ENCODE measurements around the gene CASK. TPM values are rescaled to one million over a fixed set of nuclear protein-coding genes. Genes with fewer than 3 reads are reported as not detected.

CASK gene
- total RNA-seq, 4 donors from 2014 or later = 46.9 to 123 (median 78.8) TPM

DNA sequence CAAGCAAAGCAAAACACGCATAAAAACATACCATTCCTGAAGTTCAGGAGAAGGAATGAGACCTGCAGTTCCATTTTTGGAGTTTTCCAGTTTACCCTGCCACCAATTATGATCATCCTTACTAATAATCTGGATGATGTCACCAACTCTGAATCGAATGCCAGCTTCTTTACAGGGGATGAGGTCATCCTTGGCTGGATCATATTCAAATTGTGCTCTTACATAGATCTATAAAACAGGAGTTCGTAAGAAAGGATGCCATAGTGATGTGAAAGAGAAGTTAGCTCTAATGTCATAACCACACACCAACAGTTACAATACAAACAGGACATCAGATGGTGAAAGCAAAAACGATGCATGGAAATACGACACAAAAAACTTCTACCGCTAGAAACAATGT lies 369.7 kb downstream of the CASK start:
- no peak for DNase-seq
- Histone ChIP-seq H3K9me3 (no peaks in the 10 kb centered on the region), H3K4me1 (no peaks in the 10 kb centered on the region), H3K27me3 (no peaks in the 10 kb centered on the region), H3K4me3 (no peak overlapping the region), H3K36me3 (no peaks in the 10 kb centered on the region), H3K27ac (no peak overlapping the region)
- no peak for TF ChIP-seq POLR2A (IDR thresholded peaks at IDR 0.05)
- TF ChIP-seq, protein P1, sequence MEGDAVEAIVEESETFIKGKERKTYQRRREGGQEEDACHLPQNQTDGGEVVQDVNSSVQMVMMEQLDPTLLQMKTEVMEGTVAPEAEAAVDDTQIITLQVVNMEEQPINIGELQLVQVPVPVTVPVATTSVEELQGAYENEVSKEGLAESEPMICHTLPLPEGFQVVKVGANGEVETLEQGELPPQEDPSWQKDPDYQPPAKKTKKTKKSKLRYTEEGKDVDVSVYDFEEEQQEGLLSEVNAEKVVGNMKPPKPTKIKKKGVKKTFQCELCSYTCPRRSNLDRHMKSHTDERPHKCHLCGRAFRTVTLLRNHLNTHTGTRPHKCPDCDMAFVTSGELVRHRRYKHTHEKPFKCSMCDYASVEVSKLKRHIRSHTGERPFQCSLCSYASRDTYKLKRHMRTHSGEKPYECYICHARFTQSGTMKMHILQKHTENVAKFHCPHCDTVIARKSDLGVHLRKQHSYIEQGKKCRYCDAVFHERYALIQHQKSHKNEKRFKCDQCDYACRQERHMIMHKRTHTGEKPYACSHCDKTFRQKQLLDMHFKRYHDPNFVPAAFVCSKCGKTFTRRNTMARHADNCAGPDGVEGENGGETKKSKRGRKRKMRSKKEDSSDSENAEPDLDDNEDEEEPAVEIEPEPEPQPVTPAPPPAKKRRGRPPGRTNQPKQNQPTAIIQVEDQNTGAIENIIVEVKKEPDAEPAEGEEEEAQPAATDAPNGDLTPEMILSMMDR (IDR thresholded peaks at IDR 0.05) = no peak

DNA sequence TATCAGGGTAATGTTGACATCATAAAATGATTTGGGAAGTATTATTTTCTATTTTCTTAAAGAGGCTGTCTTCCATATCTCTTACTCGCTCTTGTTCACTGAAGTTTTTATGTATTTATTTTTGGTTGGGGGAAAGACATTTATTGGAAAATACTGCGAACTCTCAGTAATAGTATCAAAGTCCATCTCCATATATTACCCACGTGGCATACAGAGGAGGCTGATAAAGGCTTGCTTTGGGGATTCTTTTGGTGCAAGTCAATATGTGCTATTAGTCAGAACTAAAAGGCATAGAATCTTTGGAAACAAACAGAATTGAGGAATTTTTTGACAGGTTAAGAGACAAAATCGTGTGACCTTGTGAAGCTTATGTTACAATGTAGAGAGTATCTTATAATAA lies 374.9 kb downstream of the CASK start:
- H3K27me3 ChIP-seq = no peaks in the 10 kb centered on the region
- H3K27ac ChIP-seq = no peak overlapping the region
- no peak for DNase-seq
- no peaks in the 10 kb centered on the region for H3K36me3 ChIP-seq
- no peak overlapping the region for H3K4me3 ChIP-seq
- no peaks in the 10 kb centered on the region for H3K9me3 ChIP-seq
- H3K4me1 ChIP-seq = no peaks in the 10 kb centered on the region
- no peak for TF ChIP-seq POLR2A (IDR thresholded peaks at IDR 0.05)
- TF ChIP-seq, protein P1 (IDR thresholded peaks at IDR 0.05) = no peak

DNA sequence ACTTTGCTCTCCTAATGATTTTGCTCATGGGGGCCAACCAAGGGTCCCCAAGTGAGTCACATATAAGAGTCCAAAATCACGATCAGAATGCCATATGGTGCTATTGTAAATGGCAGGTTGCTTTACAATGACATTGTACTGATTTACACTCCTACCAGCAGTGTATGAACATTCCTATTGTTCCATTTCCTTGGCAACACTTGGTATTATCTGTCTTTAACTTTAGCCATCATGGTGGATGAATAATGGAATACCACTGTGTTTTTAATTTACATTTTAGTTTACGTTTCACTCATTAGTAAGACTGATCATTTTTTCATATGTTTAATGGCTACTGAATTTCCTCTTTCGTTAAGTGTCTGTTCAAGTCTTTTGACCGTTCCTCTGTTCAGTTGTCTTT lies 379.7 kb downstream of the CASK start:
- TF ChIP-seq, protein P1 (IDR thresholded peaks at IDR 0.05) = no peak
- TF ChIP-seq POLR2A (IDR thresholded peaks at IDR 0.05) = no peak
- no peaks in the 10 kb centered on the region for H3K36me3 ChIP-seq
- DNase-seq = no peak
- H3K4me3 ChIP-seq = no peak overlapping the region
- no peaks in the 10 kb centered on the region for H3K9me3 ChIP-seq
- no peaks in the 10 kb centered on the region for H3K27me3 ChIP-seq
- H3K27ac ChIP-seq = no peak overlapping the region
- no peaks in the 10 kb centered on the region for H3K4me1 ChIP-seq

DNA sequence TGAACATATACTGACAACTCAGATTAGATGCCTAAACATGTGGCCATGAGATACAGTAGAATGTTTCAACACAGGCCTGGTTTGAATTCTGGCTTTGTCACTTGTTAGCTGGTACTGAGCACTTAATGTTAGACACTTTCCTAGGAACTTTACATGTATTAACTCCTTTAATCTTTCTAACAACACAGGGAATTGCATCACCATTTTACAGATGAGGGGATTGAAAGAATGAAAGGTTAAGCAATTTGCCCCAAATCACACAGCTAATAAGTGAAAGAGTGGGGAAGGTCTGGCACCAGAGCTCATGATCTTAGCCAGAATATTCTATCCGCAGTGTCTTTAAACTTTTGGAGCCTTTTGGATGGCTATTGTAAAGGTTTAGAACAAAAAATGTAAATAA lies 380.3 kb downstream of the CASK start:
- Histone ChIP-seq H3K9me3 (no peaks in the 10 kb centered on the region), H3K4me1 (no peaks in the 10 kb centered on the region), H3K27ac (no peak overlapping the region), H3K36me3 (no peaks in the 10 kb centered on the region), H3K4me3 (no peak overlapping the region), H3K27me3 (no peaks in the 10 kb centered on the region)
- DNase-seq = no peak
- TF ChIP-seq, protein P1 (IDR thresholded peaks at IDR 0.05) = no peak
- TF ChIP-seq POLR2A (IDR thresholded peaks at IDR 0.05) = no peak

DNA sequence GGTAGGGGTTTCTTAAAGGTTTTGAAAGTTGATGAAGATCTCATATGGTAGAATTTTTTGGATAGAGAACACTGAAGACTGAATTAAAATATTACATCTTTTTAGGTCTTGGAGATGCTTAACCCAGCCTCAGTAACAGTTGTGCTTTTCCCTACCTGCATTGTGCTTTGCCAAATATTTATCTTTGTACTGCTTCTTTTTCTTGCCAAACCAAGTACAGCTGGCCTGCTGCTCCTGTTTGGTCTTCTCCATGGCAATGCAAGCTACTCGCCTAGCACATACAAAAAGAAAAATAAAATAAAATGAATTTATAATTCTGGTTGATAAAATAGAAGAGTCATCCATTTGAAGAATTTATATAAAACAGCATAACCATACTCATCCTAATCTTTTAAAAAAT lies 380.8 kb downstream of the CASK start:
- H3K4me1 ChIP-seq = no peaks in the 10 kb centered on the region
- no peaks in the 10 kb centered on the region for H3K36me3 ChIP-seq
- no peak overlapping the region for H3K4me3 ChIP-seq
- no peak overlapping the region for H3K27ac ChIP-seq
- no peaks in the 10 kb centered on the region for H3K27me3 ChIP-seq
- TF ChIP-seq, protein P1 (IDR thresholded peaks at IDR 0.05) = no peak
- no peak for TF ChIP-seq POLR2A (IDR thresholded peaks at IDR 0.05)
- no peaks in the 10 kb centered on the region for H3K9me3 ChIP-seq
- no peak for DNase-seq

DNA sequence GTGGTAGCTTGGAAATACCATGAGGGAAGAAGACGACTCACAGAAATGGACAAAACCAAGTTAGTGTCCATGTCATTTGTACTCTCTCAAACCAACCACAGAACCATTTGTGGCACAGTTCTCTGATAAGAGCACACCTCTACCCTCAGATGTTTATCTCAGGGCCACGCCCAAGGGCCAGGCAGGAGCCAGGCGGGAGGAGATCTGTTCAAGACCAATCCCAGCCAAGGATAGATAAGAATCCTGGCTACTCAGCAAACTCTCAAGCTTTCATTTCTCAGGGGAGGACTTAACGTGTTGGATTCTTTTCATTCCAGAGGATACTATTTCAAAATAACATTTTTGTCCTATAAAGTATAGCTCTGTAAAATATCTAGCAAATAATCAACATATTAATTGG lies 381.2 kb downstream of the CASK start:
- H3K4me3 ChIP-seq = no peak overlapping the region
- no peak overlapping the region for H3K27ac ChIP-seq
- H3K4me1 ChIP-seq = no peaks in the 10 kb centered on the region
- TF ChIP-seq, protein P1 (IDR thresholded peaks at IDR 0.05) = no peak
- no peak for TF ChIP-seq POLR2A (IDR thresholded peaks at IDR 0.05)
- no peaks in the 10 kb centered on the region for H3K27me3 ChIP-seq
- peak in 1 of 3 donors; percentile 49 for DNase-seq
- H3K36me3 ChIP-seq = no peaks in the 10 kb centered on the region
- no peaks in the 10 kb centered on the region for H3K9me3 ChIP-seq

Measured in Peyer's patch (tissue), 4 donors.